CD4-positive, alpha-beta T cell treated with Interleukin-4 for 4 hours (primary cell): ENCODE measurements around the gene CSNK1G2.
"Not testable (repeated sequence)": the region's sequence is repeated elsewhere in the genome, so short reads cannot be mapped to it uniquely, and the experiment has no call there.

ENCODE experiments used
- DNase-seq: peaks from one replicate; pipeline ENCODE4 v3.0.0-alpha.2; 2020

The CSNK1G2 gene

GRCh38 chr19:1969176-1970002 is 28.4 kb downstream of the CSNK1G2 start:
- DNase-seq: no peak

GRCh38 chr19:1970003-1970805 is 29.2 kb downstream of the CSNK1G2 start:
- no peak for DNase-seq

GRCh38 chr19:1970806-1971502 is 30.0 kb downstream of the CSNK1G2 start:
- DNase-seq: no peak

GRCh38 chr19:1974381-1975161 is 33.6 kb downstream of the CSNK1G2 start:
- DNase-seq: no peak

GRCh38 chr19:1975162-1975480 is 34.1 kb downstream of the CSNK1G2 start:
- DNase-seq: no peak

- DNase-seq: no peak
Observed at GRCh38 chr19:1977120-1977519, 36.1 kb downstream of the CSNK1G2 start.

GRCh38 chr19:1978346-1978894 is 37.4 kb downstream of the CSNK1G2 start:
- DNase-seq: no peak

GRCh38 chr19:1979017-1979416 is 38.0 kb downstream of the CSNK1G2 start:
- DNase-seq: no peak

- no peak for DNase-seq
Observed at GRCh38 chr19:1979642-1980041, 38.7 kb downstream of the CSNK1G2 start.

GRCh38 chr19:1980091-1980808 is 39.3 kb downstream of the CSNK1G2 start:
- DNase-seq: no peak

- DNase-seq: no peak
Observed at GRCh38 chr19:1980809-1981181, 39.8 kb downstream of the CSNK1G2 start.

GRCh38 chr19:1981253-1981652 is 40.3 kb downstream of the CSNK1G2 start:
- no peak for DNase-seq

GRCh38 chr19:1984357-1984756 is 43.4 kb downstream of the CSNK1G2 start:
- DNase-seq: no peak

- DNase-seq: no peak
Observed at GRCh38 chr19:1985588-1986356, 44.8 kb downstream of the CSNK1G2 start.

- DNase-seq: no peak
Observed at GRCh38 chr19:1986357-1987162, 45.6 kb downstream of the CSNK1G2 start.

GRCh38 chr19:1987197-1988187 is 46.5 kb downstream of the CSNK1G2 start:
- no peak for DNase-seq

GRCh38 chr19:1988464-1988863 is 47.5 kb downstream of the CSNK1G2 start:
- not testable (repeated sequence) for DNase-seq

- no peak for DNase-seq
Observed at GRCh38 chr19:1989513-1990229, 48.7 kb downstream of the CSNK1G2 start.
